SK-N-SH (cell line): Measurements from ENCODE around the gene GNAI3. TPM values are rescaled to one million over a fixed set of nuclear protein-coding genes. Genes with fewer than 3 reads are reported as not detected.
A peak's percentile ranks its signal among the peaks of the same experiment; 100 is the strongest.

Experiments
- CTCF ChIA-PET: fragments of 300-600, 350-600 bp; formaldehyde crosslinking; extraction: SDS; loops from one replicate; lab custom pipeline; 2021; lab: Yijun Ruan, JAX
- POLR2A ChIA-PET: fragments of 350-600 bp; sonication (Branson Sonifier 250); formaldehyde crosslinking; extraction: SDS; loops from one replicate; lab custom pipeline; 2020; ENCODE audit warnings: antibody characterized with exemption, inconsistent platforms; lab: Yijun Ruan, JAX
- DNase-seq: peaks from one replicate; pipeline ENCODE4 v3.0.0; 2012
- H2AFZ ChIP-seq: fragments of 200-600 bp; sonication (generic); 2 replicates; pipeline ENCODE4 v1.8.1; 2016; ENCODE audit warnings: antibody characterized with exemption, mild to moderate bottlenecking, low read depth
- H3F3A ChIP-seq: fragments of 200-600 bp; sonication (generic); replicated peaks from 2 replicates; pipeline ENCODE3; 2016; ENCODE audit warnings: antibody characterized with exemption, mild to moderate bottlenecking; ENCODE audit not compliant: insufficient read depth
- H3K27ac ChIP-seq, 2 experiments: fragments of 200-500 bp in 1 of 2; fragments of 200-600 bp in 1 of 2; sonication (Bioruptor generic) in 1 of 2; sonication (generic), shearing (Covaris generic) in 1 of 2; 2 replicates each; pipeline versions ENCODE4 v1.5.1 to v1.6.1; 2014 to 2016; ENCODE audit warnings: low read depth in 2 of 2, inconsistent platforms in 1 of 2, low read length in 1 of 2, mild to moderate bottlenecking in 1 of 2, mixed read lengths in 1 of 2
- H3K27me3 ChIP-seq: fragments of 200-600 bp; sonication (generic), shearing (Covaris generic); 2 replicates; pipeline ENCODE4 v1.6.1; 2016; ENCODE audit warnings: mixed run types; ENCODE audit not compliant: insufficient read depth
- H3K36me3 ChIP-seq, 2 experiments: fragments of 200-500 bp in 1 of 2; fragments of 200-600 bp in 1 of 2; sonication (Bioruptor generic) in 1 of 2; sonication (generic) in 1 of 2; replicated peaks in 1 of 2; 2 replicates each; pipeline versions ENCODE3 to v1.5.1; 2014 to 2016; ENCODE audit warnings: low read length in 1 of 2, mild to moderate bottlenecking in 1 of 2; ENCODE audit not compliant: insufficient read depth in 2 of 2, control insufficient read depth in 1 of 2
- H3K4me1 ChIP-seq, 2 experiments: fragments of 200-500 bp in 1 of 2; fragments of 200-600 bp in 1 of 2; sonication (Bioruptor generic) in 1 of 2; sonication (generic), shearing (Covaris generic) in 1 of 2; 2 replicates each; pipeline versions ENCODE4 v1.5.1 to v1.6.1; 2014 to 2016; ENCODE audit warnings: low read depth in 1 of 2, low read length in 1 of 2, mixed run types in 1 of 2; ENCODE audit not compliant: insufficient read depth in 2 of 2, control insufficient read depth in 1 of 2
- H3K4me2 ChIP-seq: fragments of 200-600 bp; sonication (generic), shearing (Covaris generic); 2 replicates; pipeline ENCODE4 v1.6.1; 2017; ENCODE audit warnings: mixed run types
- H3K4me3 ChIP-seq, 2 experiments: fragments of 200-500 bp in 1 of 2; fragments of 200-600 bp in 1 of 2; sonication (Bioruptor generic) in 1 of 2; sonication (generic), shearing (Covaris generic) in 1 of 2; 2 replicates each; pipeline versions ENCODE4 v1.5.1 to v1.8.1; 2014 to 2016; ENCODE audit warnings: low read depth in 2 of 2, inconsistent platforms in 1 of 2, low read length in 1 of 2, mild to moderate bottlenecking in 1 of 2, mixed read lengths in 1 of 2, moderate library complexity in 1 of 2
- H3K79me2 ChIP-seq: fragments of 200-600 bp; sonication (generic); 2 replicates; pipeline ENCODE4 v1.8.1; 2017; ENCODE audit warnings: mild to moderate bottlenecking; ENCODE audit not compliant: insufficient read depth
- H3K9ac ChIP-seq: fragments of 200-600 bp; sonication (generic); 2 replicates; pipeline ENCODE4 v1.6.1; 2017; ENCODE audit warnings: mixed run types
- H3K9me2 ChIP-seq: fragments of 200-600 bp; sonication (generic); 2 replicates; pipeline ENCODE4 v1.6.1; 2017; ENCODE audit warnings: mixed run types
- H3K9me3 ChIP-seq: fragments of 200-600 bp; sonication (generic); 2 replicates; pipeline ENCODE4 v1.6.1; 2017; ENCODE audit warnings: mixed run types, mild to moderate bottlenecking, moderate library complexity
- H4K20me1 ChIP-seq: fragments of 200-600 bp; sonication (generic); 2 replicates; pipeline ENCODE4 v1.6.1; 2017; ENCODE audit warnings: mild to moderate bottlenecking, mixed run types; ENCODE audit not compliant: insufficient read depth
- CTCF ChIP-seq: fragments of 200-600 bp; sonication (generic); IDR thresholded peaks from 2 replicates; pipeline ENCODE4 v1.6.1; 2017; ENCODE audit warnings: antibody characterized with exemption, mild to moderate bottlenecking, moderate library complexity
- GATA2 ChIP-seq: sonication (generic); formaldehyde crosslinking; IDR thresholded peaks from 2 replicates; pipeline ENCODE4 v1.5.0; 2020; ENCODE audit warnings: mild to moderate bottlenecking, missing genetic modification reagents
- ZBTB33 ChIP-seq: IDR thresholded peaks from 2 replicates; pipeline ENCODE4 v1.4.0; 2012; ENCODE audit warnings: low read depth, borderline replicate concordance
- WGBS: methylation state at CpG from one replicate; pipeline ENCODE4 v1.1.6; 2017; ENCODE audit warnings: low lambda C conversion rate; 5-methylcytosine and 5-hydroxymethylcytosine counted together
- polyA plus RNA-seq, 3 experiments: library from polyadenylated mRNA; depleted of rRNA; stranded (reverse); fragments of >200 nt; gene quantifications; 2 replicates each; pipeline ENCODE4 v1.2.3, GENCODE V29; 2012

The GNAI3 gene
- polyA plus RNA-seq, 1 of the 3 experiments (the other 2 are of a cell fraction), result 4.0 TPM

- no peak overlapping the region for H3K9ac ChIP-seq
- WGBS, result 65% methylated on average over 15 of the region's 30 CpGs
- POLR2A ChIA-PET, result interaction anchor here (4.3 kb wide), 1 partner anchor 82 kb away, joined by 26 read pairs; the partner anchor contains the start of gene GNAI3
- peaks cover 12% of the 10 kb centered on the region for H4K20me1 ChIP-seq
- 0 out of 2 replicates have a peak, but pooled peaks have one; percentile 4 for TF ChIP-seq CTCF
- TF ChIP-seq ZBTB33, result no peak
- TF ChIP-seq, all 33 proteins: peak for 1
- DNase-seq, result peak; percentile 84
- CTCF ChIA-PET, result interaction anchor here (0.5 to 11.9 kb wide), 17 partner anchors 10 to 353 kb away, joined by 3 to 114 read pairs (median 4); partner anchors contain the start of genes AMPD2, GNAI3 and GNAT2
- peaks cover 4% of the 10 kb centered on the region for H3F3A ChIP-seq
- H3K9me3 ChIP-seq, result no peaks in the 10 kb centered on the region; the same call in 1 of the 2 replicates
- no peak overlapping the region for H3K4me2 ChIP-seq
- peak overlapping the region in 1 of 2 experiments; percentile 97; a peak in 2 of 4 replicates for H3K27ac ChIP-seq
- no peaks in the 10 kb centered on the region for H3K27me3 ChIP-seq
- no peaks in the 10 kb centered on the region for H3K79me2 ChIP-seq
- H3K4me1 ChIP-seq, result peaks cover 0 to 46% of the 10 kb centered on the region in 2 experiments; a peak in 2 of 4 replicates
- no peak overlapping the region for H2AFZ ChIP-seq
- no peaks in the 10 kb centered on the region for H3K9me2 ChIP-seq
- H3K36me3 ChIP-seq, result peaks cover 20 to 55% of the 10 kb centered on the region in 2 experiments
- no peak overlapping the region for H3K4me3 ChIP-seq
These were observed 81.9 kb downstream of the GNAI3 start for GRCh38 chr1:109630081-109630897.

GRCh38 chr1:109630898-109631512, 82.6 kb downstream of the GNAI3 start:
- H4K20me1 ChIP-seq, result peaks cover 7% of the 10 kb centered on the region; the same call in 1 of the 2 replicates
- ChIA-PET POLR2A (interaction anchor here (1.7 to 4.3 kb wide), 3 partner anchors 10 to 82 kb away, joined by 7 to 26 read pairs (median 8); partner anchors contain the start of gene GNAI3), CTCF (interaction anchor here (0.9 to 11.9 kb wide), 13 partner anchors 9 to 175 kb away, joined by 3 to 114 read pairs (median 5); partner anchors contain the start of genes AMPD2, GNAI3 and GNAT2)
- no peak for TF ChIP-seq GATA2
- no peak overlapping the region for H3K4me3 ChIP-seq
- no peak overlapping the region for H3K9ac ChIP-seq
- no peaks in the 10 kb centered on the region for H3K79me2 ChIP-seq
- WGBS, result 92% methylated on average over 3 of the region's 14 CpGs
- peaks cover 4% of the 10 kb centered on the region for H3F3A ChIP-seq
- H3K36me3 ChIP-seq, result peaks cover 20 to 54% of the 10 kb centered on the region in 2 experiments
- H3K9me3 ChIP-seq, result no peaks in the 10 kb centered on the region; the same call in 1 of the 2 replicates
- no peaks in the 10 kb centered on the region for H3K27me3 ChIP-seq
- H2AFZ ChIP-seq, result no peak overlapping the region
- peak overlapping the region in 1 of 2 experiments; percentile 97; a peak in 2 of 4 replicates for H3K27ac ChIP-seq
- peak; percentile 14 for DNase-seq
- H3K4me2 ChIP-seq, result no peak overlapping the region
- H3K9me2 ChIP-seq, result no peaks in the 10 kb centered on the region
- H3K4me1 ChIP-seq, result peaks cover 3 to 53% of the 10 kb centered on the region in 2 experiments; a peak in 3 of 4 replicates
